PC-3 (cell line): Measurements from ENCODE around the gene BANK1.

Experiments used
- EZH2 ChIP-seq: fragments of 300-600 bp; sonication (generic); IDR thresholded peaks from one replicate; pipeline ENCODE4 v1.6.1; 2017; ENCODE audit warnings: antibody characterized with exemption, mild to moderate bottlenecking, low read length; ENCODE audit not compliant: unreplicated experiment
- EZH2phosphoT487 ChIP-seq: fragments of 300-600 bp; sonication (generic); IDR thresholded peaks from 2 replicates; pipeline ENCODE4 v1.6.1; 2018; ENCODE audit warnings: mild to moderate bottlenecking, antibody characterized with exemption, low read length, borderline replicate concordance
- TF ChIP-seq, protein P1 (sequence below): fragments of 300-600 bp; sonication (generic); conservative IDR thresholded peaks from 2 replicates; pipeline ENCODE4 v1.5.1; 2017; ENCODE audit warnings: antibody characterized with exemption, low read depth, mild to moderate bottlenecking, low read length

GRCh38 chr4:101792056-101792590 lies 1.6 kb downstream of the BANK1 start:
- TF ChIP-seq, protein P1, sequence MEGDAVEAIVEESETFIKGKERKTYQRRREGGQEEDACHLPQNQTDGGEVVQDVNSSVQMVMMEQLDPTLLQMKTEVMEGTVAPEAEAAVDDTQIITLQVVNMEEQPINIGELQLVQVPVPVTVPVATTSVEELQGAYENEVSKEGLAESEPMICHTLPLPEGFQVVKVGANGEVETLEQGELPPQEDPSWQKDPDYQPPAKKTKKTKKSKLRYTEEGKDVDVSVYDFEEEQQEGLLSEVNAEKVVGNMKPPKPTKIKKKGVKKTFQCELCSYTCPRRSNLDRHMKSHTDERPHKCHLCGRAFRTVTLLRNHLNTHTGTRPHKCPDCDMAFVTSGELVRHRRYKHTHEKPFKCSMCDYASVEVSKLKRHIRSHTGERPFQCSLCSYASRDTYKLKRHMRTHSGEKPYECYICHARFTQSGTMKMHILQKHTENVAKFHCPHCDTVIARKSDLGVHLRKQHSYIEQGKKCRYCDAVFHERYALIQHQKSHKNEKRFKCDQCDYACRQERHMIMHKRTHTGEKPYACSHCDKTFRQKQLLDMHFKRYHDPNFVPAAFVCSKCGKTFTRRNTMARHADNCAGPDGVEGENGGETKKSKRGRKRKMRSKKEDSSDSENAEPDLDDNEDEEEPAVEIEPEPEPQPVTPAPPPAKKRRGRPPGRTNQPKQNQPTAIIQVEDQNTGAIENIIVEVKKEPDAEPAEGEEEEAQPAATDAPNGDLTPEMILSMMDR: no peak
- TF ChIP-seq EZH2 (no peak), EZH2phosphoT487 (no peak)
